Heart right ventricle (tissue), 16 donors: ENCODE measurements around the gene SRP9. TPM values are rescaled to one million over a fixed set of nuclear protein-coding genes. Genes with fewer than 3 reads are reported as not detected.
"Not testable (repeated sequence)": the region's sequence is repeated elsewhere in the genome, so short reads cannot be mapped to it uniquely, and the experiment has no call there.

Source experiments
- ATAC-seq, 8 donors: fragments of 200-7000 bp; cut with Tn5 transposase; one replicate each; pipeline ENCODE4 v1.9.1; 2020; ENCODE audit warnings: mild to moderate bottlenecking in 8 of 8, moderate library complexity in 8 of 8, moderate number of reproducible peaks in 1 of 8
- DNase-seq, 2 donors: peaks; one replicate each; pipeline ENCODE4 v3.0.0-alpha.2; 2020
- H3K27ac ChIP-seq, 10 donors: fragments of 200-600 bp; sonication (generic) in 2 of 10; one replicate each; pipeline versions ENCODE4 v1.5.0 to v1.8.0; 2020 to 2022; ENCODE audit warnings: mild to moderate bottlenecking in 3 of 10
- H3K27me3 ChIP-seq, 7 donors: fragments of 200-600 bp; one replicate each; pipeline ENCODE4 v1.8.0; 2021 to 2022; ENCODE audit warnings: mild to moderate bottlenecking in 2 of 7
- H3K36me3 ChIP-seq, 9 donors: fragments of 200-600 bp; sonication (generic) in 1 of 9; one replicate each; pipeline versions ENCODE4 v1.5.0 to v1.8.0; 2020 to 2022; ENCODE audit warnings: mild to moderate bottlenecking in 2 of 9
- H3K4me1 ChIP-seq, 9 donors: fragments of 200-600 bp; sonication (generic) in 1 of 9; one replicate each; pipeline versions ENCODE4 v1.5.0 to v1.8.0; 2020 to 2022; ENCODE audit warnings: mild to moderate bottlenecking in 4 of 9
- H3K4me3 ChIP-seq, 10 donors: fragments of 200-600 bp; sonication (generic) in 2 of 10; one replicate each; pipeline versions ENCODE4 v1.5.0 to v1.8.0; 2020 to 2022; ENCODE audit warnings: mild to moderate bottlenecking in 7 of 10, moderate library complexity in 2 of 10
- H3K9me3 ChIP-seq, 11 donors: fragments of 200-600 bp in 10 of 11; sonication (generic) in 2 of 11; one replicate each; pipeline versions ENCODE4 v1.5.0 to v1.8.0; 2013 to 2022; ENCODE audit warnings: mild to moderate bottlenecking in 2 of 11, control low read depth in 1 of 11, moderate library complexity in 1 of 11
- WGBS, 2 donors: extraction: QIAGEN DNeasy Blood & Tissue Kit; methylation state at CpG; one replicate each; pipeline ENCODE4 v1.1.7; 2013; ENCODE audit warnings: inconsistent platforms in 1 of 2; 5-methylcytosine and 5-hydroxymethylcytosine counted together
- intact Hi-C, 10 donors: fragments of 100-400 bp; cut with DNase I; formaldehyde crosslinking; loops; one replicate each; pipeline versions ENCODE4 v1.11.1 to v1.14.2; 2022
- polyA plus RNA-seq, 2 donors: library from polyadenylated mRNA; stranded (reverse); fragments of 200-250 nt; gene quantifications; one replicate each; pipeline ENCODE4 v1.2.3, GENCODE V29; 2013
- total RNA-seq, 10 donors: library from RNA; stranded (reverse); fragmentation: NEBNext Ultra II Directional in 3 of 10; extraction: Animal tissue kit (Norgen Biotek cat#: 25700) in 3 of 10; gene quantifications; one replicate each; pipeline versions ENCODE4 v1.2.1 to v1.2.4, GENCODE V29; 2021 to 2023
- TF ChIP-seq, protein P1 (sequence below), 9 donors: fragments of 200-600 bp; sonication (generic) in 2 of 9; IDR thresholded peaks; one replicate each; pipeline versions ENCODE4 v1.5.0 to v1.8.0; 2021 to 2022; ENCODE audit warnings: antibody characterized with exemption in 9 of 9, mild to moderate bottlenecking in 5 of 9, moderate library complexity in 1 of 9
- donor health status: Arrhythmogenic right ventricular cardiomyopathy.
- donor health status: ischemic (EF 13 %, LVEDD 7.1; RV severe dilation, severe dysfunction).
- donor health status: healthy with polysubstance abuse.
- donor health status: DM: no; HTN: yes; CAD: no.
- donor health status: DM: no; HTN: no; CAD: no.
- donor health status: ischemic (EF 25% LVEDD 6.9; RV normal size, moderate dysfunction).
- donor health status: ischemic (EF 25% LVEDD 5.7; RV mildly dilated, moderate dysfunction).
- donor health status: healthy.
- donor health status: DM: yes; HTN: yes; CAD: no.
- donor health status: Ischemic cardiomyopathy.
- donor health status: ischemic (EF 35%, LVEDD 5.7; RV mildly dilated, moderate dysfunction).
- donor health status: nonischemic (EF 11% LVEDD 7.7; RV severe dilation, severe dysfunction).
- donor health status: DM: yes; HTN: yes; CAD: no.
- donor health status: PGD.
- donor health status: ischemic (EF 29% LVEDD 5.4; RV normal size, mild dysfunction).
- donor health status: nonischemic (EF 23%, LVEDD 6.1; RV moderate dilation, normal function).

The SRP9 gene
- total and polyA plus RNA-seq, 12 donors = 121 to 199 (median 173) TPM

DNA sequence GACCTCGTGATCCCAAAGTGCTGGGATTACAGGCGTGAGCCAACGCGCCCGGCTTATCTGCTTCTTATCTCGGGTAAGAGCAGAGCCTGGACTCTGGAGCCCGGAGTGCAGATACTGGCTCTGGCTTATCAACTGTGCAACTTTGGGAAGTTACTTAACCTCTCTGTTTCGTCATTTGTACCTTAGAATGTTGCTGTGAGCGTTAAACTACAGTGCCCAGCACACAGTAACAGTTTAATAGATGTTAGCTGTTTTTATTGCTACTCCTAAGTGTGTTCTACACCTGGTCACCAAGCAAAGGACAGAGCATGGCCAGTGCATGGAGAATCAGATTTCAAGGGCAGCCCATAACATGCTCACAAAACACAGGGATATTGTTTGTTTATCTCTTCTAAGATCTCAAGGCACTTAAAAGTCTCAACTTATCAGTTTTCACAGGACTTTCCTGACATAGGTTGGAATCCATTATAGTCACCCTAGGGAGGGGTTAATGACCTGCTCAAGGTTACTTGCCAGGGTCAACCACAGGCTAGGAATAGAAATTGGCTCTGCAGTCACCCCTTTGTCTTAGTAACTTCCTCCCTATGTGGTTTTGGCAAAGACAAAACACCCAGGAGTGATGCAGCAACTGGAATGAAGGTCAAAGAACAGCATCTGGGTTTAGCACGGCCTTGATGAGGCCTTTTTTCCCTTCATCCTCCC is 22.5 kb upstream of the SRP9 start:
- DNase-seq = peak; percentile 56 to 64
- H3K36me3 ChIP-seq = no peaks in the 10 kb centered on the region
- peak overlapping the region; percentile 10 to 91 (median 79) for H3K27ac ChIP-seq
- intact Hi-C loops = loop anchor here in 3 of 10 donors (1.0 to 5.0 kb wide), 3 partner anchors 61 to 103 kb away; partner anchors contain the start of gene ENAH (in 1 of the 3)
- ATAC-seq = peak; percentile 78 to 95 (median 88)
- WGBS, 2 donors = 17 to 25% methylated on average over 10 of the region's 10 CpGs
- peaks cover 15 to 80% (median 52%) of the 10 kb centered on the region in 9 donors for H3K4me1 ChIP-seq
- H3K27me3 ChIP-seq = no peaks in the 10 kb centered on the region
- TF ChIP-seq, protein P1, sequence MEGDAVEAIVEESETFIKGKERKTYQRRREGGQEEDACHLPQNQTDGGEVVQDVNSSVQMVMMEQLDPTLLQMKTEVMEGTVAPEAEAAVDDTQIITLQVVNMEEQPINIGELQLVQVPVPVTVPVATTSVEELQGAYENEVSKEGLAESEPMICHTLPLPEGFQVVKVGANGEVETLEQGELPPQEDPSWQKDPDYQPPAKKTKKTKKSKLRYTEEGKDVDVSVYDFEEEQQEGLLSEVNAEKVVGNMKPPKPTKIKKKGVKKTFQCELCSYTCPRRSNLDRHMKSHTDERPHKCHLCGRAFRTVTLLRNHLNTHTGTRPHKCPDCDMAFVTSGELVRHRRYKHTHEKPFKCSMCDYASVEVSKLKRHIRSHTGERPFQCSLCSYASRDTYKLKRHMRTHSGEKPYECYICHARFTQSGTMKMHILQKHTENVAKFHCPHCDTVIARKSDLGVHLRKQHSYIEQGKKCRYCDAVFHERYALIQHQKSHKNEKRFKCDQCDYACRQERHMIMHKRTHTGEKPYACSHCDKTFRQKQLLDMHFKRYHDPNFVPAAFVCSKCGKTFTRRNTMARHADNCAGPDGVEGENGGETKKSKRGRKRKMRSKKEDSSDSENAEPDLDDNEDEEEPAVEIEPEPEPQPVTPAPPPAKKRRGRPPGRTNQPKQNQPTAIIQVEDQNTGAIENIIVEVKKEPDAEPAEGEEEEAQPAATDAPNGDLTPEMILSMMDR (IDR thresholded peaks at IDR 0.05) = no peak
- no peak overlapping the region for H3K4me3 ChIP-seq
- H3K9me3 ChIP-seq = no peaks in the 10 kb centered on the region

DNA sequence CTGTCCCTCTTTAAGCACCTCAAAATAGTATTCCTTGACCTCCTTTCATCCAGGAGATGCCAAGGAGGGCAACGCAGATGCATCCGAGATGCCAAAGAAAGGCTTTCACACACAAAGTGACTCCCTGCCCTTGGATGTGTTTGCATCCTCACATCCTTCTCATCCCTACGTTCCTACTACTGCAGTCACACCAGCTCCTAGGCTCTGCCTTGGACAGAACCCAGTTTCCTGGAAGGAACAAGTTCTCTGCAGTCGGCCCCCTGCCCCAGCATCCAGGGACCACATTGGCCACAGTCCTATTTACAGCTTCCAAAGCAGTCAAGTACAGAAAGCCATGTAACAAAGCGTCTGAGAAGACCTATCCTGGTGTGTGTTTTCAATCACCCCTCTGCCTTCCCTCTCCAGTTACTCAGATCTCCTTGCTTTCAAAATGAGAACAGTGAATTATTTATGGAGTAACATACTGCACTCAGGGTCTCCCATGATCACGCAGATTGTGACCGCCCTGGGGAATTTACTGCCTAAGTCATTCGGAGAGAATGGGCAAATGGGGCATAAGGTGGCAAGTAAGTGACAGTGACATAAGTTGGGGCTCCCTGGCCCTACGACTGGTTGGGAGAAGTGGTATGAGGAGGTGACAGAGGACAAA is 21.8 kb upstream of the SRP9 start:
- 43 to 61% methylated on average over 9 of the region's 9 CpGs for WGBS, 2 donors
- intact Hi-C loops = loop anchor here in 1 of 10 donors (1.0 kb wide), 1 partner anchor 61 kb away; no protein-coding TSS in a partner anchor
- no peak for DNase-seq
- ATAC-seq = peak; percentile 5 to 59 (median 26)
- H3K9me3 ChIP-seq = no peaks in the 10 kb centered on the region
- H3K27ac ChIP-seq = peak overlapping the region; percentile 10 to 91 (median 79)
- H3K27me3 ChIP-seq = no peaks in the 10 kb centered on the region
- no peaks in the 10 kb centered on the region for H3K36me3 ChIP-seq
- peaks cover 15 to 74% (median 45%) of the 10 kb centered on the region in 9 donors for H3K4me1 ChIP-seq
- no peak overlapping the region for H3K4me3 ChIP-seq
- TF ChIP-seq, protein P1 (IDR thresholded peaks at IDR 0.05) = no peak

- intact Hi-C loops = no loop called here
- H3K4me1 ChIP-seq = peaks cover 15 to 70% (median 54%) of the 10 kb centered on the region in 9 donors
- no peak for DNase-seq
- peak overlapping the region in 7 of 10 donors; percentile 1 to 91 (median 52) for H3K27ac ChIP-seq
- WGBS, 2 donors = 79 to 81% methylated on average over 10 of the region's 10 CpGs
- H3K4me3 ChIP-seq = no peak overlapping the region
- ATAC-seq = no peak
- H3K9me3 ChIP-seq = no peaks in the 10 kb centered on the region
- H3K27me3 ChIP-seq = no peaks in the 10 kb centered on the region
- H3K36me3 ChIP-seq = no peaks in the 10 kb centered on the region
- TF ChIP-seq, protein P1 (IDR thresholded peaks at IDR 0.05) = no peak
Observed at GRCh38 chr1:225757927-225758656, 19.5 kb upstream of the SRP9 start.

DNA sequence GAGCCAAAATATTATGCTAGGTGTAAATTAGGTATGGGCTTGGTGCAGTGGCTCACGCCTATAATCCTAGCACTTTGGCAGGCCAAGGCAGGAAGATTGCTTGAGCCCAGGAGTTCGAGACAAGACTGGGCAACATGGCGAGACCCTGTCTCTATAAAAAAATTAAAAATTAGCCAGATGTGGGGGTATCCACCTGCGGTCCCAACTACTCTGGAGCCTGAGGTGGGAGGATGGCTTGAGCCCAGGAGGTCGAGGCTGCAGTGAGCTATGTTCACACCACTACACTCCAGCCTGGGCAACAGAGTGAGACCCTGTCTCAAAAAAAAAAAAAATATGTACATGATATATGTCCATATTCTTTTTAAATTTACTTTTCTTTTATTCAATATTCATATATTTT is 17.7 kb upstream of the SRP9 start:
- not testable (repeated sequence) for DNase-seq, H3K27me3 ChIP-seq, H3K36me3 ChIP-seq, H3K9me3 ChIP-seq, ATAC-seq, H3K4me3 ChIP-seq
- peak overlapping the region in 1 of 10 donors; percentile 91 for H3K27ac ChIP-seq
- WGBS, 2 donors = 97 to 98% methylated on average over 5 of the region's 5 CpGs
- intact Hi-C loops = loop anchor here in 2 of 10 donors (5.0 to 10.0 kb wide), 2 partner anchors 105 to 108 kb away; partner anchors contain the start of gene ENAH (in 2 of the 2)
- peaks cover 20 to 74% (median 64%) of the 10 kb centered on the region in 9 donors for H3K4me1 ChIP-seq
